Measurements from ENCODE around the gene PCYT1A. TPM values are rescaled to one million over a fixed set of nuclear protein-coding genes. Genes with fewer than 3 reads are reported as not detected.
A peak's percentile ranks its signal among the peaks of the same experiment; 100 is the strongest.
"Not testable (repeated sequence)": the region's sequence is repeated elsewhere in the genome, so short reads cannot be mapped to it uniquely, and the experiment has no call there.

The PCYT1A gene
- polyA plus RNA-seq, 3 donors from 2014 or later, result 19.4 to 38.3 (median 32.0) TPM

DNA sequence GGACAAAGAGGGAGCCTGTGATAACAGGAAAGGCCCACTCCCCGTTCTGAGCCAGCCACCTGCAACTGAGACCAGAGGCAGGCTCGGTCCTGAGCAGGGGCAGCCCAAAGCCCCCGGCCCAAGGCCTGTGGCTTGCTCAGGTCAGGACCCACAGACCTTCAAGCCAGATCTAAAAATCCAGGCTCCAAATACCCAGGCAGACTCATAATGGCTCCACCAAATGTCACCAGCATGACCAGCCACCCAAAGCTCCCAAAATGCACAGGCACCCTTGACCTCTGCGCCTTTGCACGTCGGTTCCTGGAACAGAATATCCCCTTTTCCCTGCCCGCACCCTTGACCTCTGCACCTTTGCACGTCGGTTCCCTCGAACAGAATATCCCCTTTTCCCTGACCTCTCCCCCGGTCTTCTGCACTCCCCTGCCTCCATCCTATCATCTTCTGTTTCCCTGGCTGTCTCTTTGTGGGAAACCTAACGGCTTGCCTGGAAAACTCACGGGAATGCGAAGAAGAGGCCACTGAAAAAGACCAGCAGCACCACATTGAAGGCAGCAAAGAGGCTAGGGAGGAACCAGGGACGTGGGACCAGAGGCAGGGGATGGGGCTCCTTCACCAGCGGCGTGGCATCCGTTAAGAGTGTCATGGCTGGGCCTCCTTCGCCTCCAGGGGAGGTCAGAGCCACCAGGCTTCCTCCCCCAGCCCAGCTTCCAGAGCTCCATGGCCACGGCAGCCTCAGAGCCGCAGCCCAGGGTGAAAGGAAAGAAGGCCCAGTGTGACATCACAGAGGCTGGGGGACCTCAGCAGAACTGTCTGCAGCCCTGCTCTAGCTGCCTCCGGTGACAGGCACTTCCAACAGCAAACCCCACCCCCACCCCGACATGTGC, 76.6 kb downstream of the PCYT1A start, which contains the start of gene ZDHHC19:
TSS of gene ZDHHC19 (minus strand) at position 728 of the 884 bp plus-strand sequence. CDS start at position 643, 85 bp downstream.
- no peak for DNase-seq
- Mint-ChIP-seq H3K9me3 (no peaks in the 10 kb centered on the region), H3K4me1 (peaks cover 5 to 9% of the 10 kb centered on the region in 2 donors), H3K27me3 (ENCODE audit: low read depth in 3 of 3) (peaks cover 0 to 6% (median 4%) of the 10 kb centered on the region in 3 donors), H3K36me3 (no peaks in the 10 kb centered on the region), H3K27ac (peak within 1 kb of the TSS in 1 of 6 donors; percentile 36), H3K4me3 (no peak within 1 kb of the TSS)

DNA sequence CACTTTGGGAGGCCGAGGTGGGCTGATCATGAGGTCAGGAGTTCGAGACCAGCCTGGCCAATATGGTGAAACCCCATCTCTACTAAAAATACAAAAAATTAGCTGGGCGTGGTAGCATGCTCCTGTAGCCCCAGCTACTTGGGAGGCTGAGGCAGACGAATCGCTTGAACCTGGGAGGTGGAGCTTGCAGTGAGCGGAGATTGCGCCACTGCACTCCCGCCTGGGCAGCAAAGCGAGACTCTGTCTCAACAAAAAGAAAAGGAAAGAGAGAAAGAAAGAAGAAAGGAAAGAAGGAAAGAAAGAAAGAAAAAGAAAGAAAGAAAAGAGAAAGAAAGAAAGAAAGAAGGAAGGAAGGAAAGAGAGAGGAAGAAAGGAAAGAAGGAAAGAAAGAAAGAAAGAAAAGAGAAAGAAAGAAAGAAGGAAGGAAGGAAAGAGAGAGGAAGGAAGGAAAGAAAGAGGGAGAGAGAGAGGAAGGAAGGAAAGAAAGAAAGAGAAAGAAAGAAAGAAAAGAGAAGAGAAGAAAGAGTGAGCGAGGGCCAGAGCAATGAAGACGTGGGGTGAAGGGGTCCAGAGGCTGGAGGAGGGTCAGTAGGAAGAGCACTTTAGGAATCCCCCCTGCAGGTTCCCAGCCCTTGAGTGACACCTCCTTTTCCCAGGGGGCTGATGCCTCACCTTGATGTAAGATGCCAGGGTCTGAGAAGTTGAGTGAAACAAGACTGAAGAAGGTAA, 77.4 kb downstream of the PCYT1A start:
- DNase-seq; H3K4me3 Mint-ChIP-seq; H3K9me3 Mint-ChIP-seq; H3K27ac Mint-ChIP-seq; H3K27me3 Mint-ChIP-seq (ENCODE audit: low read depth in 3 of 3); H3K36me3 Mint-ChIP-seq; H3K4me1 Mint-ChIP-seq: not testable (repeated sequence)

GRCh38 chr3:196208942-196209695, 78.4 kb downstream of the PCYT1A start:
- no peaks in the 10 kb centered on the region for H3K9me3 Mint-ChIP-seq
- H3K4me1 Mint-ChIP-seq, result peaks cover 5 to 9% of the 10 kb centered on the region in 2 donors
- H3K36me3 Mint-ChIP-seq, result no peaks in the 10 kb centered on the region
- DNase-seq, result no peak
- H3K27ac Mint-ChIP-seq, result peak overlapping the region in 1 of 6 donors; percentile 40
- H3K27me3 Mint-ChIP-seq (ENCODE audit: low read depth in 3 of 3), result peaks cover 0 to 5% (median 4%) of the 10 kb centered on the region in 3 donors
- H3K4me3 Mint-ChIP-seq, result peak overlapping the region in 3 of 5 donors; percentile 60 to 82 (median 63)

DNA sequence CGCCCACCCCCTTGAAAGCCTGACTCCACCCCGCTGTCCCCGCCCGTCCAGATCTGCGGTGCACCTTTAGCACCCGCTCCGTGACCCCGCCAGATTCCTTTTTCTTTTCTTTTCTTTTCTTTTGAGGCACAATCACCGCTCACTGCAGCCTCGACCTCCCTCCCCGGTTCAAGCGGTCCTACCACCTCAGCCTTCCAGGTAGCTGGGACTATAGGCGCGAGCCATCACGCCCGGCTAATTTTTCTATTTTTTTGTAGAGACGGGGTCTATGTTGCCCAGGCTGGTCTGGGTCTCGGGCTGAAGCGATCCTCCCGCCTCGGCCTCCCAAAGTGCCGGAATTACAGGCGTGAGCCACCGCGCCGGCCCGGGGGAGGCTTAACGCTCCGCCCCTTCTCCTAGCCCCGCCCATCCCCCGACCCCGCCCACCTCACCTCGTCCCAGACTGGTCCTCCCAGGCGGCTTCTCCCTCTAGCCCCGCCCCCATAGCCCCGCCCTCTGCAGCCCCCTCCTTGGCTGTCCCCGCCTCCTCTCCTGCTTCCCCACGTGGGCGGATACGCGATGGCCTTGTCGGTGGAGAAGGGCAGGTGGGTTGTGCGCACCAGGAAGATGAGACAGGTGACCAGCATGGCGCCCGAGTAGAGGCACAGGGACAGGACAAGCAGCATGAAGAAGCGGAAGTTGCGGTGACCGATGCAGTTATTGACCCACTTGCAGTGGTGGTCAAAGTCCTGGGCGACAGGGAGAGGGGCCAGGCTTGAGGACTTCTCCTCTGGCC, 79.5 kb downstream of the PCYT1A start:
- Mint-ChIP-seq H3K27ac (peak overlapping the region in 4 of 6 donors; percentile 31 to 55 (median 38)), H3K27me3 (ENCODE audit: low read depth in 3 of 3) (peaks cover 2 to 7% (median 4%) of the 10 kb centered on the region in 3 donors), H3K4me1 (peaks cover 5 to 9% of the 10 kb centered on the region in 2 donors)

GRCh38 chr3:196207159-196207832, 80.2 kb downstream of the PCYT1A start:
- Mint-ChIP-seq H3K9me3 (no peaks in the 10 kb centered on the region), H3K36me3 (no peaks in the 10 kb centered on the region), H3K4me3 (peak overlapping the region; percentile 72 to 87 (median 80)), H3K4me1 (peaks cover 11 to 13% of the 10 kb centered on the region in 2 donors), H3K27me3 (ENCODE audit: low read depth in 3 of 3) (peaks cover 2 to 7% (median 4%) of the 10 kb centered on the region in 3 donors), H3K27ac (peak overlapping the region in 2 of 6 donors; percentile 30 to 62)
- peak; percentile 25 to 26 (median 26) for DNase-seq

More for the DNA sequence above, 79.5 kb downstream of the PCYT1A start:
- peak overlapping the region; percentile 72 to 87 (median 80) for H3K4me3 Mint-ChIP-seq
- peak; percentile 44 to 62 (median 58) for DNase-seq
- H3K9me3 Mint-ChIP-seq, result no peaks in the 10 kb centered on the region
- no peaks in the 10 kb centered on the region for H3K36me3 Mint-ChIP-seq

GRCh38 chr3:196205442-196206205, 81.9 kb downstream of the PCYT1A start:
- not testable (repeated sequence) for DNase-seq; H3K36me3 Mint-ChIP-seq; H3K9me3 Mint-ChIP-seq; H3K27me3 Mint-ChIP-seq (ENCODE audit: low read depth in 3 of 3)
- H3K27ac Mint-ChIP-seq, result peak overlapping the region in 1 of 6 donors; percentile 33
- H3K4me3 Mint-ChIP-seq, result peak overlapping the region in 1 of 5 donors; percentile 23
- H3K4me1 Mint-ChIP-seq, result peaks cover 11 to 14% of the 10 kb centered on the region in 2 donors

DNA sequence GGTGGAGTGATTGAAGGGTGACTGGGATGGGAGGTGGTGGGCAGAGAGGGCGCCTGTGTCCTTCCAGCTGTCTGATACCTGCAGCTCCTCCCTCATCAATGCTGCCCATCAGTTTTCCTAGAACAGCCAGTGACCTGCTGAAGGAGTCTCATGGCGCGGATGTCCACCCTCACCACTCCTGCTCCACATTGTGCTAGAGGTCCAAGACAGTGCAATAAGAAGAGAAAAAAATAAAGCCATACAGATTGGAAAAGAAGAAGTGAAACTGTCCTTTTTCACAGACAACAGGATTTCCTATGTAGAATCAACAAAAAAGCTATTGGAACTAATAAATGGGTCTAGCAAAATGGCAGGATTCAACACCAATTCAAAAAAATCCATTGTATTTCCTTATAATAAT, 83.7 kb downstream of the PCYT1A start:
- peaks cover 11 to 14% of the 10 kb centered on the region in 2 donors for H3K4me1 Mint-ChIP-seq
- no peaks in the 10 kb centered on the region for H3K36me3 Mint-ChIP-seq
- no peak overlapping the region for H3K4me3 Mint-ChIP-seq
- H3K9me3 Mint-ChIP-seq, result no peaks in the 10 kb centered on the region
- H3K27me3 Mint-ChIP-seq (ENCODE audit: low read depth in 3 of 3), result peaks cover 2 to 5% (median 5%) of the 10 kb centered on the region in 3 donors
- no peak for DNase-seq
- H3K27ac Mint-ChIP-seq, result no peak overlapping the region

- H3K36me3 Mint-ChIP-seq, result no peaks in the 10 kb centered on the region
- peak in 1 of 3 donors; percentile 15 for DNase-seq
- H3K27ac Mint-ChIP-seq, result peak overlapping the region in 2 of 6 donors; percentile 5 to 58
- H3K27me3 Mint-ChIP-seq (ENCODE audit: low read depth in 3 of 3), result peaks cover 2 to 5% (median 3%) of the 10 kb centered on the region in 3 donors
- no peaks in the 10 kb centered on the region for H3K9me3 Mint-ChIP-seq
- peak overlapping the region in 3 of 5 donors; percentile 15 to 65 (median 59) for H3K4me3 Mint-ChIP-seq
- H3K4me1 Mint-ChIP-seq, result peaks cover 11% of the 10 kb centered on the region in 2 donors
These were observed 85.0 kb downstream of the PCYT1A start for GRCh38 chr3:196202516-196202970.

GRCh38 chr3:196198771-196199753, 88.5 kb downstream of the PCYT1A start:
- no peak overlapping the region for H3K27ac Mint-ChIP-seq
- no peak overlapping the region for H3K4me3 Mint-ChIP-seq
- no peaks in the 10 kb centered on the region for H3K36me3 Mint-ChIP-seq
- no peaks in the 10 kb centered on the region for H3K9me3 Mint-ChIP-seq
- H3K27me3 Mint-ChIP-seq (ENCODE audit: low read depth in 3 of 3), result peaks cover 3 to 6% (median 3%) of the 10 kb centered on the region in 3 donors
- DNase-seq, result no peak
- H3K4me1 Mint-ChIP-seq, result peaks cover 6% of the 10 kb centered on the region in 2 donors

DNA sequence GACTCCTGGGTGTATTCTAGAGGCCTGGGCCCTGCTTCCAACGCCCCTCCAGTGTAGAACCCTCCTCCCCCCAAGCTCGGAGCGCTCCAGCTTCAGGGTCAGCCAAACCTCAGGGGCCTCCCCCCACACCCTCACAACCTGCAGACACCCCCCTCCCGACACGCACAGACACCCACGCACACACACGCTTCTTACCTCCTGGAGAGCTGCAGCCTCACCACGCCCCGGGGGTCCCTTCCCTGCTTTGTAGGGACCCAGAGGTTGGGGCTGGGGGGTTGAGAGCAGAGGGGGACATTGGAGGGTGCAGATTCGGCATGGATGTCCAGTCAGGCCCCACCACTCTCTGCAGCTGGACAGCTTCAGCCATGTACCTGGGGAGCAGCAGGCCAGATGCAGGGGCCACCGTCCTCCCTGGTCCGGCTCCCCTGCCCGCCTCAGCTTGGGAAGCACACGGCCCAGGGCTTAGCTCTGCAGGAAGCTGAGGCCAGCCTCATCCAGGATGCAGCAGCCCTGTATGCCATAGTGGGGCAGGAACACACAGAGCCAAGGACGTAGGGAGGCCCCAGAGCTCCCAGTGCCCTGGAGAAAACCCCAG, 89.3 kb downstream of the PCYT1A start:
- no peak for DNase-seq
- Mint-ChIP-seq H3K27me3 (ENCODE audit: low read depth in 3 of 3) (peaks cover 0 to 5% (median 3%) of the 10 kb centered on the region in 3 donors), H3K27ac (no peak overlapping the region), H3K4me3 (no peak overlapping the region), H3K4me1 (peaks cover 6% of the 10 kb centered on the region in 2 donors), H3K36me3 (no peaks in the 10 kb centered on the region), H3K9me3 (no peaks in the 10 kb centered on the region)

Data from immature natural killer cell (primary cell).